ENCODE data around the gene HIC1.

HIC1 gene

GRCh38 chr17:2061441-2061958 lies 6.6 kb downstream of the HIC1 start:
- no peak for DNase-seq

GRCh38 chr17:2062571-2063183 lies 7.8 kb downstream of the HIC1 start:
- no peak for DNase-seq

- DNase-seq: no peak
Measured at GRCh38 chr17:2063261-2064146, 8.6 kb downstream of the HIC1 start.

- DNase-seq: no peak
Measured at GRCh38 chr17:2064147-2064489, 9.2 kb downstream of the HIC1 start.

GRCh38 chr17:2064520-2064971 lies 9.6 kb downstream of the HIC1 start:
- no peak for DNase-seq

- DNase-seq: peak; percentile 45 to 51
Measured at GRCh38 chr17:2064980-2065785, 10.3 kb downstream of the HIC1 start.

GRCh38 chr17:2065949-2066400 lies 11.1 kb downstream of the HIC1 start:
- no peak for DNase-seq

GRCh38 chr17:2067048-2067561 lies 12.2 kb downstream of the HIC1 start:
- DNase-seq: no peak

GRCh38 chr17:2067608-2068024 lies 12.7 kb downstream of the HIC1 start:
- DNase-seq: no peak

GRCh38 chr17:2068031-2068518 lies 13.2 kb downstream of the HIC1 start:
- DNase-seq: no peak

GRCh38 chr17:2068519-2069051 lies 13.7 kb downstream of the HIC1 start:
- no peak for DNase-seq

- no peak for DNase-seq
Measured at GRCh38 chr17:2070241-2071023, 15.5 kb downstream of the HIC1 start.

- no peak for DNase-seq
Measured at GRCh38 chr17:2071024-2071385, 16.1 kb downstream of the HIC1 start.

- DNase-seq: no peak
Measured at GRCh38 chr17:2071455-2072281, 16.8 kb downstream of the HIC1 start.

GRCh38 chr17:2074919-2075318 lies 20.0 kb downstream of the HIC1 start:
- DNase-seq: no peak

- DNase-seq: no peak
Measured at GRCh38 chr17:2075336-2076086, 20.6 kb downstream of the HIC1 start.

GRCh38 chr17:2076087-2076984 lies 21.4 kb downstream of the HIC1 start:
- no peak for DNase-seq

- no peak for DNase-seq
Measured at GRCh38 chr17:2077040-2077439, 22.1 kb downstream of the HIC1 start.

GRCh38 chr17:2081564-2081963 lies 26.7 kb downstream of the HIC1 start:
- no peak for DNase-seq
